HG03175 (cell line): ENCODE data around the gene FOXL3.
"Not testable (repeated sequence)": the region's sequence is repeated elsewhere in the genome, so short reads cannot be mapped to it uniquely, and the experiment has no call there.

Experiments used
- ATAC-seq: cut with Tn5 transposase; IDR thresholded peaks from one replicate; pipeline ENCODE4 v1.9.1; 2021; ENCODE audit warnings: mild to moderate bottlenecking, moderate library complexity; ENCODE audit not compliant: unreplicated experiment

FOXL3 gene

GRCh38 chr7:335358-336148, 45.6 kb downstream of the FOXL3 start:
- no peak for ATAC-seq

DNA sequence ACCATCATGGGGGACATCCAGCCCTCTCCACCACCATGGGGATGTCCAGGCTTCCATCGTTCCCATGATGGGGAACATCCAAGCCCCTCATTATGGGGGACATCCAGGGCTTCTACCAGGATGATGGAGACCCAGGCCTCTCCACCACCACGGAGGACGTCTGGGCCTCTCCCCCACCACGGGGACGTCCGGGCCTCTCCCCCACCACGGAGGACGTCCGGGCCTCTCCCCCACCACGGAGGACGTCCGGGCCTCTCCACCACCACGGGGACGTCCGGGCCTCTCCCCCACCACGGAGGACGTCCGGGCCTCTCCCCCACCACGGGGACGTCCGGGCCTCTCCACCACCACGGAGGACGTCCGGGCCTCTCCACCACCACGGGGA, 46.2 kb downstream of the FOXL3 start:
- ATAC-seq: not testable (repeated sequence)

GRCh38 chr7:336810-337566, 47.0 kb downstream of the FOXL3 start:
- ATAC-seq: no peak

DNA sequence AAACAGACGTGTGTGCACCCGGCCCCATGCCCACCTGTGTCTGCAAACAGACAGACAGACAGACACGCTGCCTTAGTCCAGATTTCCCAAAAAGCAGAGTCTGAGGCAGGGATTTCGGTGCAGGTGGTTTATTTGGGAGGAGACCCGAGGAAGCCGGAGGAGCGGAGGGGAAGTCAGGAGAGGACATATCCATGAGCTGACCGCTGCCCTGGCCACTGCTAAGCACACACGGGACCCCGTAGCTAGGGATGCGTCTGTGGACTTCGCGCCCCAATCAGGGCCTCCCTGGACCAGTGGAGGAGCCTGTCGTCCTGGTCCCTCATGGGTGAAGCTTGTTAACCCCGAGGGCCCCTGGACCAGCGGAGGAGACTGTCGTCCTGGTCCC, 47.6 kb downstream of the FOXL3 start:
- ATAC-seq: no peak

- no peak for ATAC-seq
These were observed 48.5 kb downstream of the FOXL3 start for GRCh38 chr7:338295-339061.

GRCh38 chr7:339062-339342, 49.0 kb downstream of the FOXL3 start:
- no peak for ATAC-seq

- ATAC-seq: no peak
These were observed 49.7 kb downstream of the FOXL3 start for GRCh38 chr7:339696-340095.

GRCh38 chr7:340200-340937, 50.4 kb downstream of the FOXL3 start:
- ATAC-seq: no peak
